ENCODE results near the gene DPP8.
A peak's percentile ranks its signal among the peaks of the same experiment; 100 is the strongest.
"Not testable (repeated sequence)": the region's sequence is repeated elsewhere in the genome, so short reads cannot be mapped to it uniquely, and the experiment has no call there.

DPP8 gene

GRCh38 chr15:65516997-65517865 lies at the start of gene DPP8:
Gene DPP8, minus strand, starts transcription at chr15:65517689. Its CDS starts 5,136 bp downstream, at chr15:65512553.
- H3K27ac ChIP-seq, result peak within 1 kb of the TSS; percentile 92 to 99 (median 95)
- no peaks in the 10 kb centered on the region for H3K27me3 ChIP-seq
- peak within 1 kb of the TSS; percentile 83 to 100 (median 96) for H3K4me2 ChIP-seq
- peaks cover 14 to 39% (median 25%) of the 10 kb centered on the region in 10 experiments; a peak in 19 of 20 replicates for H3K4me1 ChIP-seq
- peaks cover 32 to 48% (median 35%) of the 10 kb centered on the region in 11 experiments; a peak in 20 of 22 replicates for H4K20me1 ChIP-seq
- H3K9ac ChIP-seq, result peak within 1 kb of the TSS; percentile 92 to 99 (median 96)
- H3K36me3 ChIP-seq, result peaks cover 27 to 38% (median 33%) of the 10 kb centered on the region in 11 experiments
- H3K4me3 ChIP-seq, result peak within 1 kb of the TSS; percentile 79 to 99 (median 92)
- no peaks in the 10 kb centered on the region for H3K9me3 ChIP-seq (replicated peaks in 1 of 11)
- TF ChIP-seq Cebpa-rat (IDR thresholded peaks at IDR 0.05), result no peak

- Histone ChIP-seq H3K27me3 (no peaks in the 10 kb centered on the region), H3K4me1 (no peaks in the 10 kb centered on the region; a peak in 1 of 20 replicates), H3K4me3 (no peak overlapping the region), H4K20me1 (peaks cover 0 to 40% (median 0%) of the 10 kb centered on the region in 11 experiments; a peak in 3 of 22 replicates), H3K9ac (no peak overlapping the region), H3K36me3 (peaks cover 96 to 100% (median 100%) of the 10 kb centered on the region in 11 experiments), H3K9me3 (replicated peaks in 1 of 11) (peaks cover 26 to 50% (median 39%) of the 10 kb centered on the region in 11 experiments), H3K27ac (no peak overlapping the region), H3K4me2 (no peak overlapping the region)
- no peak for TF ChIP-seq Cebpa-rat (IDR thresholded peaks at IDR 0.05)
Measured at GRCh38 chr15:65561934-65562333, 44.4 kb upstream of the DPP8 start.

GRCh38 chr15:65559941-65560340 lies 42.5 kb upstream of the DPP8 start:
- Histone ChIP-seq H3K36me3 (peaks cover 96 to 100% (median 100%) of the 10 kb centered on the region in 11 experiments), H3K4me2 (no peak overlapping the region), H4K20me1 (peaks cover 0 to 59% (median 11%) of the 10 kb centered on the region in 11 experiments; a peak in 11 of 22 replicates), H3K27ac (no peak overlapping the region), H3K4me1 (no peaks in the 10 kb centered on the region; a peak in 1 of 20 replicates), H3K9ac (no peak overlapping the region), H3K27me3 (no peaks in the 10 kb centered on the region), H3K4me3 (no peak overlapping the region), H3K9me3 (replicated peaks in 1 of 11) (peaks cover 10 to 30% (median 19%) of the 10 kb centered on the region in 11 experiments)
- no peak for TF ChIP-seq Cebpa-rat (IDR thresholded peaks at IDR 0.05)

GRCh38 chr15:65558997-65559760 lies 41.7 kb upstream of the DPP8 start:
- peaks cover 3 to 22% (median 11%) of the 10 kb centered on the region in 11 experiments; a peak in 20 of 22 replicates for H3K9me3 ChIP-seq (replicated peaks in 1 of 11)

GRCh38 chr15:65558336-65558735 lies 40.8 kb upstream of the DPP8 start:
- Histone ChIP-seq H3K4me1 (no peaks in the 10 kb centered on the region; a peak in 1 of 20 replicates), H4K20me1 (peaks cover 0 to 74% (median 18%) of the 10 kb centered on the region in 11 experiments; a peak in 13 of 22 replicates), H3K4me2 (no peak overlapping the region), H3K27ac (no peak overlapping the region), H3K36me3 (peaks cover 96 to 100% (median 99%) of the 10 kb centered on the region in 11 experiments), H3K4me3 (no peak overlapping the region), H3K9me3 (replicated peaks in 1 of 11) (peaks cover 0 to 14% (median 3%) of the 10 kb centered on the region in 11 experiments; a peak in 12 of 22 replicates), H3K27me3 (no peaks in the 10 kb centered on the region), H3K9ac (no peak overlapping the region)
- no peak for TF ChIP-seq Cebpa-rat (IDR thresholded peaks at IDR 0.05)

More at GRCh38 chr15:65558997-65559760, 41.7 kb upstream of the DPP8 start:
- Histone ChIP-seq H3K27me3 (no peaks in the 10 kb centered on the region), H3K9ac (no peak overlapping the region), H3K36me3 (peaks cover 96 to 100% (median 99%) of the 10 kb centered on the region in 11 experiments), H3K4me2 (no peak overlapping the region), H4K20me1 (peaks cover 0 to 66% (median 11%) of the 10 kb centered on the region in 11 experiments; a peak in 11 of 22 replicates), H3K4me1 (no peaks in the 10 kb centered on the region; a peak in 1 of 20 replicates), H3K4me3 (no peak overlapping the region), H3K27ac (no peak overlapping the region)
- TF ChIP-seq Cebpa-rat (IDR thresholded peaks at IDR 0.05), result no peak

GRCh38 chr15:65556622-65557021 lies 39.1 kb upstream of the DPP8 start:
- H3K27ac ChIP-seq, result no peak overlapping the region
- H3K27me3 ChIP-seq, result no peaks in the 10 kb centered on the region
- no peak overlapping the region for H3K9ac ChIP-seq
- no peaks in the 10 kb centered on the region; a peak in 1 of 20 replicates for H3K4me1 ChIP-seq
- no peak for TF ChIP-seq Cebpa-rat (IDR thresholded peaks at IDR 0.05)
- no peak overlapping the region for H3K4me2 ChIP-seq
- no peaks in the 10 kb centered on the region for H3K9me3 ChIP-seq (replicated peaks in 1 of 11)
- peaks cover 87 to 97% (median 95%) of the 10 kb centered on the region in 11 experiments for H3K36me3 ChIP-seq
- peaks cover 0 to 77% (median 29%) of the 10 kb centered on the region in 11 experiments; a peak in 15 of 22 replicates for H4K20me1 ChIP-seq
- H3K4me3 ChIP-seq, result no peak overlapping the region

GRCh38 chr15:65553691-65554090 lies 36.2 kb upstream of the DPP8 start:
- H3K36me3 ChIP-seq, result peaks cover 61 to 80% (median 69%) of the 10 kb centered on the region in 11 experiments
- no peak overlapping the region for H3K27ac ChIP-seq
- peaks cover 0 to 2% (median 0%) of the 10 kb centered on the region in 11 experiments; a peak in 1 of 22 replicates for H3K9me3 ChIP-seq (replicated peaks in 1 of 11)
- no peak overlapping the region for H3K4me3 ChIP-seq
- no peak overlapping the region for H3K9ac ChIP-seq
- peaks cover 0 to 17% (median 9%) of the 10 kb centered on the region in 10 experiments; a peak in 9 of 20 replicates for H3K4me1 ChIP-seq
- H4K20me1 ChIP-seq, result peaks cover 7 to 92% (median 56%) of the 10 kb centered on the region in 11 experiments; a peak in 20 of 22 replicates
- H3K4me2 ChIP-seq, result no peak overlapping the region
- no peak for TF ChIP-seq Cebpa-rat (IDR thresholded peaks at IDR 0.05)
- no peaks in the 10 kb centered on the region for H3K27me3 ChIP-seq

GRCh38 chr15:65552851-65553250 lies 35.4 kb upstream of the DPP8 start:
- peaks cover 53 to 75% (median 64%) of the 10 kb centered on the region in 11 experiments for H3K36me3 ChIP-seq
- not testable (repeated sequence) for H3K4me3 ChIP-seq; H3K9ac ChIP-seq; H3K27me3 ChIP-seq; H3K9me3 ChIP-seq (replicated peaks in 1 of 11); H3K4me2 ChIP-seq; H3K27ac ChIP-seq
- peaks cover 9 to 92% (median 64%) of the 10 kb centered on the region in 11 experiments; a peak in 20 of 22 replicates for H4K20me1 ChIP-seq
- H3K4me1 ChIP-seq, result peaks cover 0 to 17% (median 9%) of the 10 kb centered on the region in 10 experiments; a peak in 9 of 20 replicates

Data from BLaER1 treated with 17β-estradiol and CSF1 and Interleukin-3, amounts not matched to agents 10 nM and 100 nM (cell line).